Neural crest cell (in vitro differentiated cells): Measurements from ENCODE around the gene NUDCD3. TPM values are rescaled to one million over a fixed set of nuclear protein-coding genes. Genes with fewer than 3 reads are reported as not detected.

Experiments used
- DNase-seq: peaks from one replicate; pipeline ENCODE4 v3.0.0; 2021; ENCODE audit warnings: low read depth, mixed read lengths, low spot score
- H3K27ac Mint-ChIP-seq: one replicate; pipeline ENCODE4 v1.8.0; 2021; ENCODE audit warnings: mild to moderate bottlenecking, mixed read lengths; ENCODE audit not compliant: unreplicated experiment
- H3K27me3 Mint-ChIP-seq: 2 replicates; pipeline ENCODE4 v1.8.0; 2021; ENCODE audit warnings: low read depth, mild to moderate bottlenecking, mixed read lengths
- H3K36me3 Mint-ChIP-seq: 2 replicates; pipeline ENCODE4 v1.8.0; 2021; ENCODE audit warnings: low read depth, mild to moderate bottlenecking, mixed read lengths
- H3K4me1 Mint-ChIP-seq: 2 replicates; pipeline ENCODE4 v1.8.0; 2021; ENCODE audit warnings: mixed read lengths
- H3K4me3 Mint-ChIP-seq: one replicate; pipeline ENCODE4 v1.8.0; 2021; ENCODE audit warnings: mild to moderate bottlenecking, mixed read lengths
- H3K9me3 Mint-ChIP-seq: 2 replicates; pipeline ENCODE4 v1.8.0; 2021; ENCODE audit warnings: mixed read lengths
- CTCF ChIP-seq: fragments of 200-600 bp; sonication (generic); conservative IDR thresholded peaks from 2 replicates; pipeline ENCODE4 v1.5.0; 2021; ENCODE audit warnings: antibody characterized with exemption, mild to moderate bottlenecking
- total RNA-seq: library from RNA; stranded (reverse); gene quantifications from 2 replicates; pipeline ENCODE4 v1.2.1, GENCODE V29; 2021

The NUDCD3 gene
- total RNA-seq, 1 donor from 2014 or later: 93.2 TPM

GRCh38 chr7:44484482-44485313, 5.8 kb downstream of the NUDCD3 start:
- Mint-ChIP-seq H3K4me1 (peaks cover 26% of the 10 kb centered on the region), H3K9me3 (peaks cover 11% of the 10 kb centered on the region), H3K36me3 (peaks cover 44% of the 10 kb centered on the region), H3K27me3 (no peaks in the 10 kb centered on the region), H3K27ac (no peak overlapping the region), H3K4me3 (peak overlapping the region; percentile 45)
- TF ChIP-seq CTCF: no peak
- no peak for DNase-seq

GRCh38 chr7:44482502-44483485, 7.7 kb downstream of the NUDCD3 start:
- no peak overlapping the region for H3K27ac Mint-ChIP-seq
- H3K36me3 Mint-ChIP-seq: peaks cover 43% of the 10 kb centered on the region
- no peaks in the 10 kb centered on the region for H3K27me3 Mint-ChIP-seq

GRCh38 chr7:44477938-44478337, 12.5 kb downstream of the NUDCD3 start:
- no peak overlapping the region for H3K4me3 Mint-ChIP-seq
- peaks cover 5% of the 10 kb centered on the region for H3K4me1 Mint-ChIP-seq
- no peak for DNase-seq
- H3K9me3 Mint-ChIP-seq: peaks cover 3% of the 10 kb centered on the region
- peaks cover 20% of the 10 kb centered on the region for H3K36me3 Mint-ChIP-seq
- no peaks in the 10 kb centered on the region for H3K27me3 Mint-ChIP-seq
- TF ChIP-seq CTCF: no peak
- no peak overlapping the region for H3K27ac Mint-ChIP-seq

More at GRCh38 chr7:44482502-44483485, 7.7 kb downstream of the NUDCD3 start:
- Mint-ChIP-seq H3K9me3 (peaks cover 11% of the 10 kb centered on the region), H3K4me3 (no peak overlapping the region), H3K4me1 (peaks cover 11% of the 10 kb centered on the region)
- TF ChIP-seq CTCF: no peak
- no peak for DNase-seq

DNA sequence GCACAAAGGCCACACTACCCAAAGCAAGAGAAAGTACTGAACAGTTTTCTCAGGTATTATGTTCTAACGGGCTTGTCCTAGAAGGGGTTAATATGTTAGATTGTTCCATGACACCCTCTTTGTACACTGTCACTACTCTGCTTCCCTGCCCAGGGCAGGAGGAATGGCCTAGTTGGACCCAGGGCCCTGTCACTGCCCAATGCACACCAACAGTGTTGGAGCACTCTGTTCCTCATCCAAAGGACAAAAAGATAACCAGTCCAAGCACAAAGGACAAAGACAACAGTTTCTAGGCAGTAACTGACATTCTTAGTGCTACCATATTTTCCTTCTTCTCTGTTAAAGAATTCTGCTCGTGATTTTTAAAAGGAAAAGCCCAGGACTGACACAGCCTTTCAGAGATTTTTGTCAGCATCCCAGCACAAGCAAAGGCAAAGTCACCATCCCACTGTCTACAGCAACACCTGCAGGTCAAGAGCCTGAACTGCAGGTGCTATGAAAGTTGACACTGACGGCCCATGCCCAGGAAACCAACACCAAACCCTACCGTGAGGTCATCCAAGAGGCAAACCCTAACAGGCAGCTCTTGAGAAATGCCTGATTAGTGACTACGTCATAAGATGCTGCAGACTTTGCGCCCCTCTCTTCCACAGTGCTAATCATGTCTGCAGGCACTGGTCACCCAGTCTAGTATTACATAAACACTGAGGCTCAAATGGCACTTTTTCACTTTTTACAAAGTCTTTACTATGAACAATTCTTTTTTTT, 13.2 kb downstream of the NUDCD3 start:
- Mint-ChIP-seq H3K9me3 (no peaks in the 10 kb centered on the region), H3K4me1 (peaks cover 5% of the 10 kb centered on the region), H3K27ac (no peak overlapping the region), H3K27me3 (no peaks in the 10 kb centered on the region), H3K4me3 (no peak overlapping the region), H3K36me3 (peaks cover 13% of the 10 kb centered on the region)
- TF ChIP-seq CTCF: peak; percentile 86
- peak; percentile 47 for DNase-seq

GRCh38 chr7:44476313-44476712, 14.1 kb downstream of the NUDCD3 start:
- H3K4me1 Mint-ChIP-seq: peaks cover 5% of the 10 kb centered on the region
- H3K36me3 Mint-ChIP-seq: peaks cover 9% of the 10 kb centered on the region
- H3K9me3 Mint-ChIP-seq: no peaks in the 10 kb centered on the region
- no peak overlapping the region for H3K4me3 Mint-ChIP-seq
- DNase-seq: no peak
- no peak overlapping the region for H3K27ac Mint-ChIP-seq
- no peaks in the 10 kb centered on the region for H3K27me3 Mint-ChIP-seq
- no peak for TF ChIP-seq CTCF
